Right ventricle myocardium inferior (tissue), 1 donor: ENCODE measurements around the gene HSPA13. TPM values are rescaled to one million over a fixed set of nuclear protein-coding genes. Genes with fewer than 3 reads are reported as not detected.

ENCODE experiments used
- ATAC-seq: fragments of 200-7000 bp; cut with Tn5 transposase; one replicate; pipeline ENCODE4 v1.9.1; 2020; ENCODE audit warnings: mild to moderate bottlenecking, moderate library complexity
- DNase-seq: peaks from one replicate; pipeline ENCODE4 v3.0.0; 2021; ENCODE audit errors: missing footprints
- intact Hi-C: fragments of 100-400 bp; cut with DNase I; formaldehyde crosslinking; loops from one replicate; pipeline ENCODE4 v1.11.0; 2022
- long read RNA-seq: library from polyadenylated mRNA; unstranded; transcript quantifications from one replicate; pipeline ENCODE4 v2.0.0, GENCODE V29; 2021
- total RNA-seq: library from RNA; stranded (reverse); fragmentation: NEBNext Ultra II Directional; extraction: Animal tissue kit (Norgen Biotek cat#: 25700); gene quantifications from one replicate; pipeline ENCODE4 v1.2.1, GENCODE V29; 2021
- donor health status: DM: no; HTN: yes; CAD: no; lungs with severe emphysema.

HSPA13 gene, protein sequence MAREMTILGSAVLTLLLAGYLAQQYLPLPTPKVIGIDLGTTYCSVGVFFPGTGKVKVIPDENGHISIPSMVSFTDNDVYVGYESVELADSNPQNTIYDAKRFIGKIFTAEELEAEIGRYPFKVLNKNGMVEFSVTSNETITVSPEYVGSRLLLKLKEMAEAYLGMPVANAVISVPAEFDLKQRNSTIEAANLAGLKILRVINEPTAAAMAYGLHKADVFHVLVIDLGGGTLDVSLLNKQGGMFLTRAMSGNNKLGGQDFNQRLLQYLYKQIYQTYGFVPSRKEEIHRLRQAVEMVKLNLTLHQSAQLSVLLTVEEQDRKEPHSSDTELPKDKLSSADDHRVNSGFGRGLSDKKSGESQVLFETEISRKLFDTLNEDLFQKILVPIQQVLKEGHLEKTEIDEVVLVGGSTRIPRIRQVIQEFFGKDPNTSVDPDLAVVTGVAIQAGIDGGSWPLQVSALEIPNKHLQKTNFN
- total RNA-seq = 12.7 TPM
- long read RNA-seq, partial matches to known transcripts = 0 of 4 reads
- long read RNA-seq, other reads (novel, unspliced or antisense) = 0 of 4 reads

DNA sequence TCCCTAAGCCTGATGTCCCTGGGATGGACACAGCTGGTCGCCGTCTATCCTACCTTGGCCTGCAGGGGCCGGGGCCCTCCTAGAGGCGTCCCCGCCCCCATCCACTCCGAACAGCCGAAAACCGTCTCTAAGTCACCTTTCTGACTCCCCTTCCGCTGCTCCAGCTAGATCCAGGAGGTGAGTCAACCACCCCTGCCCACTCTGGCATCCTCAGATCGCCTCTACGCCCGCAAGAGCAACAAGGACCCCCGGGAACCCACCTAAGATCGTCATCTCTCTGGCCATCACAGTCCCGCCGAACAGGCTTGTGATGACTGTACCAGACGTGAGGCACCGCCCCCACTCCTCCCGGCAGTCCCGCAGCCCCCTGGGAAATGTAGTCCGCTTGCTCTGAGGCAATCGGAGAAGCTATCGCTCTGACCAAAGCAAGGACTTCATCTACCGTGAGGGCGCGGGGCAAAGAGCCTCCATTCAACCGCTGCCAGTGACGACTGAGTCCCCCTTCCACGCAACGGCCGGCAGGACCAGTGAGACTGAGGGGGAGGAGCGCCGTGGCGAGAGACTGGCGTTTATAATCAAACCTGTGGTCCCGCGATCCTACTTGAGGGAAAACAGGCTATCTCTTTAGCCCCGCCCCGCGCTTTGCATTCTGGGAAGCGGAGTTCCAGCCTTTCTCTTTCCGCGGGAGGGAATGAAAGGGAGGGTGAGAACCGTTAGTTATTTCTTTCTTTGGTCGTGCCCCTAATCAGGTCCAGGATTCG is at the start of gene HSPA13:
Gene HSPA13 (minus strand): TSS at position 312 of the 761 bp plus-strand sequence. CDS start 27 bp downstream, at position 285.
- DNase-seq (peak; percentile 100), ATAC-seq (peak; percentile 100)
- intact Hi-C loops = loop anchor here (10.0 kb wide), 1 partner anchor 682 kb away; the partner anchor contains the start of gene NRIP1

DNA sequence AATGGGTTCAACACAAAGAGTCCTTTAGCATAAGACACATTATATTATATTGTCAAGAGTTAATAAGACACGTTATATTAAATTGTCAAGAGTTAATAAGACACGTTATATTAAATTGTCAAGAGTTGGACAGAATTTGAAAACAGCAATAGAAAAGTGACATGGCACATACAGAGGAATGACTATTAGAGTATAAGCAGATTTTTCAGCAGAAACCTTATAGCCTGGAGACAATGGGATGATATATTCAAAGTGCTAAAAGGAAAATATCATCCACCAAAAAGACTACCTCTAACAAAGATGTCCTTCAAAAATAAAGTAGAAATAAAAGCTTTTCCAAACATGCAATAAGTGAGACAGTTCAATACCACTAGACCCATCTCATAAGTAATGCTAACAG is 36.0 kb upstream of the HSPA13 start:
- intact Hi-C loops = no loop called here
- ATAC-seq = no peak
- DNase-seq = no peak

DNA sequence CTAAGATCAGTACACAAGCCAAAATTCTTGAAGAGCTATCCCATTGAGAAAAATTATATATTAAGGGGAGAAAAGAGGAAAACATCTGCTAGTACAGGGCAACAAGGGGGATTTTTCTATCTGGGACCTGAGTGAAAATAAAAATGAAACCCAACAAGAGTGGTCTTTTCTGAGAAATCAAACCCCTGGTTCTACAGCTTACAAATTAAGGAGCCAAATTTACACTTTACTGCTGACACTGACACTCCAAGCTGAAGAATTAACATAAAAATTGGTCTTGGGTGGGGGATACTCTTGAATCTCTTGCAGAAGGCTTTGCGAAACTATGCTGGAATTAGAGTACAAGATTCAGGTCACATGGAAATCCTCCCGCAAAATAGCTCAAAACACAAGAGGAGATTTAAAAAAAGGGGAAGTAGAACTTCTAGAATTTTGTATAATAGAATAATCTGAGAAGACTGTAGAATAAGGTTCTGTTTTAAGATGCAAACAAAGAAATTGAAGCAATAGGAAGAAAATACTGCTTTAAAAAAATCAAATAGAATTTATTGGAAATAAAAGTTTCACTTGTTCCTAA is 32.1 kb upstream of the HSPA13 start:
- DNase-seq (no peak), ATAC-seq (no peak)
- intact Hi-C loops = no loop called here

- intact Hi-C loops = loop anchor here (10.0 kb wide), 1 partner anchor 141 kb away; no protein-coding TSS in a partner anchor
- ATAC-seq (no peak), DNase-seq (no peak)
Measured at GRCh38 chr21:14405962-14406361, 23.0 kb upstream of the HSPA13 start.

GRCh38 chr21:14405225-14405624 is 22.3 kb upstream of the HSPA13 start:
- DNase-seq (no peak), ATAC-seq (no peak)
- intact Hi-C loops = loop anchor here (10.0 kb wide), 1 partner anchor 140 kb away; no protein-coding TSS in a partner anchor

DNA sequence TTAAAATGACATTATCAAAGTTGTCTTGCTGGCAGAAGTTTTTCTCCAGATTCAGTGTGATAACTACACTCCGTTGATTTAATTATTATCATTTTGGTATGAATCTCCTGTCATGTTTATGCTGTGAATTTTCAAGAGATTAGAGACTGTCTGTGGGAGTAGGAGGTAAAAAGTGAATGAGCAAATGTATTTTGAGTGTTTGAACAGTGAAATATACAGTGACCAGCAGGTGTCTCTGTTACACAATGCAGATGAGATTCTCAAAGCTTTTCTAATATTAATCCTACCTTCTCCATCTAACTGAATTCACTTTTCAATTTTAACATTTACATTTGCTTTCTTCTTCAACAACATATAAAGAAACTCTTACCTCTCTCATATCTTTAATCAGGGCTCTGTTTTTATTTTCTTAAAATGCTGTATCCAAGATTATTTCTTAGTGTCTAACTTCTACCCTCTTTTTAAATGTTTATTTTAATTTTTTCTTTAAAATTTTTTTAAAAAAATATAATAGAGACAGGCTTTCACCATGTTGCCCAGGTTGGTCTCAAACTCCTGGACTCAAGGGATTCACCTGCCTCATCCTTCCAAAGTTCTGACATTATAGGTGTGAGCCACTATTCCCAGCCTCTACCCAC is 20.9 kb upstream of the HSPA13 start:
- ATAC-seq (no peak), DNase-seq (no peak)
- intact Hi-C loops = loop anchor here (5.0 to 10.0 kb wide), 2 partner anchors 139 to 1189 kb away; no protein-coding TSS in a partner anchor

- DNase-seq (no peak), ATAC-seq (no peak)
- intact Hi-C loops = loop anchor here (5.0 to 10.0 kb wide), 2 partner anchors 136 to 1191 kb away; no protein-coding TSS in a partner anchor
Measured at GRCh38 chr21:14401217-14401616, 18.3 kb upstream of the HSPA13 start.

DNA sequence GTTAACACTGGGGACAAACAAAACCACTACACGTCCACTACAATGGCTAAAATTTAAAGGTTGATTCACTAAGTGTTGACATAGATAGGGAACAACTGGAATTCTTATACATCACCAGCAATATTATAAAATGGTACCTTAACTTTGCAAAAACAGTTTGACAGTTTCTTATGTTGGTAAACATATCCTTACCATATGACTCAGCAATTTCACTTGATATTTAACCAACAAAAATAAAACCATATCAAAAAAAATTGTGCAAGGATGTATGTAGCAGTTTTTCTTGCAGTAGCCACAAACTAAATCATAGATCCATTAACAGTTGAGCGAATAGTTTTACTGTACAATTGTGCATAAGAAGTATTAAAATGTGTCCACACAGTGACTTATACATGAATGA is 5.3 kb upstream of the HSPA13 start:
- intact Hi-C loops = loop anchor here (10.0 kb wide), 1 partner anchor 677 kb away; the partner anchor contains the start of gene NRIP1
- no peak for DNase-seq
- ATAC-seq = no peak

GRCh38 chr21:14384453-14384852 is 1.5 kb upstream of the HSPA13 start:
- DNase-seq (no peak), ATAC-seq (no peak)
- intact Hi-C loops = loop anchor here (10.0 kb wide), 1 partner anchor 680 kb away; the partner anchor contains the start of gene NRIP1

DNA sequence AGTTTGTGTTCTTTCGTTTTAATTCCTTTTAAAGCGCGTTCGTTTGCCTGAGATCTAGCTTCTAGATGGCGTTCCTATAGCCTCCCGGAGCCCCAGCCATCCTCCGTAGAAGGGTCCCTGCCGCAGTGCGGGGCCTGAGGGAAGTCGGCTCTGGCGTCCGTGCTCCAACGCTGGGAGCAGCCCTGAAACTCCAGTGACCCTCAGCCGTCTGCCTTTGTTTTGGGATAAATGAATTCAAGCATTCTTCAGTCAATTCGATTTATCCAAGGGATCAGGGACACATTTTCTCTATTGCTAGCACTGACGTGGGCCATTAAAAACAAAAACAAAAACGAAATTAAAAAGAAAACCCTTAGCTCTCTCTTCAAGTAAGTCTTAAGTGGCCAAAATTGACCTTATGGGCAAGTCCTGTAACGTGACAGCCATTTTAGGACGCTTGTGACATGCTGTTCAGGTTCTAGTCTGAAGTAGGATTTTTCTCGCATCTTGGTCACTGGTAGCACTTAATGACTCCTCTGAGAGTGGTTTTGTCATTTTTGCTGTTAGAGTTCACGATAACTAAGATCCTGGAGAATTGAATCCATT is 742 bp upstream of the HSPA13 start:
- intact Hi-C loops = loop anchor here (10.0 kb wide), 1 partner anchor 681 kb away; the partner anchor contains the start of gene NRIP1
- DNase-seq = no peak

DNA sequence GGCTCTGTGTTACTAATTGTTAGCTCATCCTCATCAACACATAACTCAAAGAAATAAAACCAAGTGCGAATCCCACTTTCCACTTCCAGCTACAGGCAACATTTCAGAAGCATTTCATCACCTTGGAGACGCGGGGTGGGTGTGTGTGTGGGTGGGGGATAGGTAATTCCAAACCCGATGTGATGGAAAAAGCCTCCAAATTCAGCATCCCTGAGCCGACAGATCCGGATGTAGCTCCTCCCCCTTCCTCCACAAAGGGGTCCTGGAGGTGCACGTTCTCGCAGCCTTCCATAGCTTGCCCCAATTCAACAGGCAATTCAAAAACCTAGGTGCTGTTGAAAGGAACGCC is 486 bp downstream of the HSPA13 start:
- no peak for ATAC-seq
- intact Hi-C loops = loop anchor here (10.0 kb wide), 1 partner anchor 682 kb away; the partner anchor contains the start of gene NRIP1
- no peak for DNase-seq

More for the DNA sequence above, 742 bp upstream of the HSPA13 start:
- ATAC-seq = peak; percentile 52

GRCh38 chr21:14376854-14377253 is 6.1 kb downstream of the HSPA13 start:
- ATAC-seq = no peak
- intact Hi-C loops = no loop called here
- DNase-seq = no peak

GRCh38 chr21:14366998-14367397 is 15.9 kb downstream of the HSPA13 start:
- intact Hi-C loops = no loop called here
- ATAC-seq = no peak

DNA sequence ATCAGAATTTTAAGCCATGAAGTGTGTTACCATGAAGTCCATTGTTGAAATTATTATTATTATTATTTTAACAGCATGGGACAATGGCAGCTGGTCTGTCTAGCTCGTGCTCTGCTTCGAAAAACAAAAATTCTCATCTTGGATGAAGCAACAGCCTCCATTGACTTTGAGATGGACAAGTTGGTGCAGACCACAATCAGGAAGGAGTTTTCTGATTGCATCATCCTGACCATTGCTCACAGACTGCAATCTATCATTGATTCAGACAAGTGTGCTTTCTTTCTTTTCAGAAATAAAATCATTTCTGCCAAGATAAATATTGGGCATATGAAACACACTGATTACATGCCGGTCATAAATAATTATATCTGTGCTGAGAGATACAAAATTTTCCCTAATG is 21.0 kb downstream of the HSPA13 start:
- DNase-seq (no peak), ATAC-seq (no peak)
- intact Hi-C loops = no loop called here

More at GRCh38 chr21:14366998-14367397, 15.9 kb downstream of the HSPA13 start:
- no peak for DNase-seq

DNA sequence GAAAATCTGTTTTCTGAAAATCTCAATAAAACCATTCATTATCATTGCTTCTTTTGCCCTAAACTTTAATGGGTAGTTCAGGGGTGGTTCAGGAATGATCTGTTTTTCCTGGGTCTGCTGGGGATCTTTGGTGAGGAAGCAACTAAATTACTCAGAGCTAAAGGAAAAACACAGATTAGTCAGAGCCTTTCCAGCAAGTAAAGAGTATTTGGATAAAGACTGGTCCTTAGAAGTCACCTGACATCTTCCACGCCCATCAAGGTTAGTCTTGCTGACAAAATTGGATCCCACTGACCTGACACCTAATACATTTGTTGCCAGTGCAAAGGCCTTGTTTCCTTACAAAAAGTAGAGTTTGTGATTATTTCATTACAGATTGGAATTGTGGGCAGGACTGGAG is 24.2 kb downstream of the HSPA13 start:
- intact Hi-C loops = no loop called here
- no peak for ATAC-seq
- DNase-seq = no peak

- ATAC-seq (no peak), DNase-seq (no peak)
- intact Hi-C loops = no loop called here
Measured at GRCh38 chr21:14356746-14357145, 26.2 kb downstream of the HSPA13 start.

DNA sequence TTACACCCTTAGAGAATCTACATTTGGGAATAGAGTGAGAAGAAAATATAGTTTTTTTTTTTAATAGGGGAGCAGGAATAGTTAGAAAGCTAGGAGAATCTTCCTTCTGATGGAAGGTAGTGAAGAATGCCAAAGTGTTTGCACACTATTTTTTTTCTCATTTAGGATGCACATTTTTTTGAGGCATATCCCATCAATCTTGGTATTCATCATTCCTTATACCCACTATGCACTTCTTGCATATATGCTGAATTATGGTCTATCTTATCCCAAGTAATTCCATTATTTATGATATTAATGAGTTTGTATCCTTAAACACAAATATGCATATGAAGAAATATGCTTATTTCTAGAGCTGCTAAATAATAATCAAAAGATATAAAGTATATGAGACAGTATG is 28.4 kb downstream of the HSPA13 start:
- intact Hi-C loops = no loop called here
- no peak for DNase-seq
- no peak for ATAC-seq

- intact Hi-C loops = no loop called here
- DNase-seq = no peak
- no peak for ATAC-seq
Measured at GRCh38 chr21:14353726-14354125, 29.2 kb downstream of the HSPA13 start.
